Fibroblast of villous mesenchyme (primary cell): ENCODE data around the gene CNOT9. TPM values are rescaled to one million over a fixed set of nuclear protein-coding genes. Genes with fewer than 3 reads are reported as not detected.
"Not testable (repeated sequence)": the region's sequence is repeated elsewhere in the genome, so short reads cannot be mapped to it uniquely, and the experiment has no call there.

ENCODE experiments used
- DNase-seq: peaks from one replicate; pipeline ENCODE4 v3.0.0-alpha.2; 2010; ENCODE audit warnings: low read depth
- H3K4me3 ChIP-seq: 2 replicates; pipeline ENCODE4 v1.5.1; 2011; ENCODE audit warnings: low read depth, mild to moderate bottlenecking, low read length
- total RNA-seq: library from RNA; depleted of rRNA; stranded (reverse); fragments of >200 nt; gene quantifications from 2 replicates; pipeline ENCODE4 v1.2.3, GENCODE V29; 2012
- TF ChIP-seq, protein P1 (sequence below): IDR thresholded peaks from 2 replicates; pipeline ENCODE4 v1.5.1; 2012; ENCODE audit warnings: low read depth, mild to moderate bottlenecking, low read length; ENCODE audit not compliant: insufficient read depth

Gene CNOT9
- total RNA-seq, 1 donor = 86.8 TPM

DNA sequence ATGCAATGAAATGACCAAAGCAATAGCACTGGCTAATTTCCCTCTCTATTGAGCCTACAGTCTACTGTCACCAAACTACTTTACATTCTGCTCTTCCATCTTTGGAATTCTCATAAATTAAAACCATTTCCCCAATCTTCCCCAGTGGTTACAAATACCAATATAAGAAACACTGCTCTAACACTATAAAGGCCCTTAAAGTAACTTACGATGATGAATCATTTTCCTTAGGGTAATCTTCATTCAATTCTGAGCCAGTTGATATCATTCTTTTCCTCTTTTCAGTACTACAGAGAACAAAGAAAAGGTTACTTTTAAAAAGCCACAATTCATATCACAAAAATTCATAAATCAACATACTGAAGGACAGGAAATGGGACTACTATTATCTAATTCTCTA is 22.6 kb upstream of the CNOT9 start:
- TF ChIP-seq, protein P1, sequence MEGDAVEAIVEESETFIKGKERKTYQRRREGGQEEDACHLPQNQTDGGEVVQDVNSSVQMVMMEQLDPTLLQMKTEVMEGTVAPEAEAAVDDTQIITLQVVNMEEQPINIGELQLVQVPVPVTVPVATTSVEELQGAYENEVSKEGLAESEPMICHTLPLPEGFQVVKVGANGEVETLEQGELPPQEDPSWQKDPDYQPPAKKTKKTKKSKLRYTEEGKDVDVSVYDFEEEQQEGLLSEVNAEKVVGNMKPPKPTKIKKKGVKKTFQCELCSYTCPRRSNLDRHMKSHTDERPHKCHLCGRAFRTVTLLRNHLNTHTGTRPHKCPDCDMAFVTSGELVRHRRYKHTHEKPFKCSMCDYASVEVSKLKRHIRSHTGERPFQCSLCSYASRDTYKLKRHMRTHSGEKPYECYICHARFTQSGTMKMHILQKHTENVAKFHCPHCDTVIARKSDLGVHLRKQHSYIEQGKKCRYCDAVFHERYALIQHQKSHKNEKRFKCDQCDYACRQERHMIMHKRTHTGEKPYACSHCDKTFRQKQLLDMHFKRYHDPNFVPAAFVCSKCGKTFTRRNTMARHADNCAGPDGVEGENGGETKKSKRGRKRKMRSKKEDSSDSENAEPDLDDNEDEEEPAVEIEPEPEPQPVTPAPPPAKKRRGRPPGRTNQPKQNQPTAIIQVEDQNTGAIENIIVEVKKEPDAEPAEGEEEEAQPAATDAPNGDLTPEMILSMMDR = no peak
- no peak overlapping the region for H3K4me3 ChIP-seq
- DNase-seq = no peak

GRCh38 chr2:218547511-218547910 is 21.1 kb upstream of the CNOT9 start:
- H3K4me3 ChIP-seq = no peak overlapping the region
- no peak for DNase-seq
- TF ChIP-seq, protein P1 = no peak

GRCh38 chr2:218547978-218548377 is 20.7 kb upstream of the CNOT9 start:
- H3K4me3 ChIP-seq = no peak overlapping the region
- TF ChIP-seq, protein P1 = no peak
- no peak for DNase-seq

GRCh38 chr2:218554225-218554624 is 14.4 kb upstream of the CNOT9 start:
- not testable (repeated sequence) for H3K4me3 ChIP-seq, DNase-seq

DNA sequence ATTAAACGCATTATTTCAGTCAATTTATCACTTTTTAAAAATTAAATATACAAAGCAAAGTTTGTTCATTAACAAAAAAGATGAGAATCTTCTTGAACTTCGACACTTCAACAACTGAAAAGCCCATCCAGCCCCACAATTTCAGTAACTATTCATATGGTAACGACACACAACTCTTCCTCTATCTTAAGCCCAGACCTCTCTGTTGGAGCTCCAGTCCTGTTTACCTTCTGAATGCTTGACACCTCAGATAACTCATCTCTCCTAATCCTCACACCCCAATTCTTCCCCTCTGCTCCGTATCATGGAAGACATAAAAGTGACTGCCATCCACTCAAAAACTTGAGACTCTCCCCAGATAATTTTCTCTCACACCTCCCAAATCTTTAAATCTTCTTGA is 13.1 kb upstream of the CNOT9 start:
- TF ChIP-seq, protein P1 = no peak
- no peak overlapping the region for H3K4me3 ChIP-seq
- DNase-seq = no peak

DNA sequence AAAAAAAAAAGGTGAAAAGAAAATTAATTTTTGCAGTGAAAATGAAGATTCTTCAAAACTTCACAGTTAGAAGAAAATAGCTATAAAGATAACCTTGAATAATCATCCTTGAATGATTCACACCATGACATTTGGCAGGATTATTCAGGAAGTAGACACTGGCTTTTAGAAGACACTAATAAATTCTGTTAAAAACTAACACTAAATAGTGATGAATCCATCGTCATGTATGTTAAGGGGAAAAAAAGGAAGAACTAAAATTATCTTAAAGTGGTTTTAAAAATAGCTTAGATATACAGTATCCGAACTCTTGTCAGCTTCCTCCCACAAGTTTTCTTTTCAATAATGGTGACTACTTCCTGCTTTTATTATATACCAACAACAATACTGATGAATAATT is 10.7 kb upstream of the CNOT9 start:
- TF ChIP-seq, protein P1 = no peak
- H3K4me3 ChIP-seq = no peak overlapping the region
- DNase-seq = no peak

DNA sequence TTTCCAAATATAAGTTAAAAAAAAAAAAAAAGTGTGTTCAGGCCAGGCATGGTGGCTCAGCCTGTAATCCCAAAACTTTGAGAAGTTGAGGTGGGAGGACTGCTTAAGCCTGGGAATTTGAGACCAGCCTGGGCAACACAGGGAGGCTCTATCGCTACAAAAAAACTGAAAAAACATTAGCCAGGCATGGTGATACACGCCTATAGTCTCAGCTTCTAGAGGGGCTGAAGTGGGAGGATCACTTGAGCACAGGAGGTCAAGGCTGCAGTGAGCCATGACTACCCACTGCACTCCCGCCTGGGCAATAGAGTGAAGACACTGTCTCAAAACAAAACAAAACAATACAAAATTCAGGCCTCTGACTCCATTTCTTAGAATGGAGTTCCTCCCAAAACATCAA is 9.7 kb upstream of the CNOT9 start:
- no peak for DNase-seq
- H3K4me3 ChIP-seq = no peak overlapping the region
- TF ChIP-seq, protein P1 = no peak

DNA sequence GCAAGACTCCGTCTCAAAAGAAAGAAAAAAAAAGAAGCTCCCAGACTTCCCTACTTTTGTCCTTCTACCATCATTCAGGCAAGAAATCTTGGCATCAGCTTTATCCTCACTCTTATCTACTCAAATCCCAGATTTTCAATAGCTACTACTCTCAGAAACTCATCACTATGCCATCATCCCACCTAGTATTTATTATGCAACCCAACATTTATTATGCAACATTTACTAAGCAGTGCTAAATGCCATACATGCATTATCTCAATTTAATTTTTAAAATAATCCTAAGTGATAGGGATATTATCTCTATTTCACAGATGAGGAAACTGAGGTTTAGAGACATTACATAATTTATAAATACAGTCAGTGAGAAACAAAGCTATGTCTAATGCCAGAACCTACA is 4.6 kb upstream of the CNOT9 start:
- no peak for DNase-seq
- TF ChIP-seq, protein P1 = no peak
- no peak overlapping the region for H3K4me3 ChIP-seq
